Suprapubic skin (tissue), 4 donors: ENCODE data around the gene IL2RA. TPM values are rescaled to one million over a fixed set of nuclear protein-coding genes. Genes with fewer than 3 reads are reported as not detected.

ENCODE experiments used
- DNase-seq, 2 donors: peaks; one replicate each; pipeline ENCODE4 v3.0.0-alpha.2; 2019; ENCODE audit warnings: low spot score in 2 of 2
- H3K27ac ChIP-seq: fragments of 200-600 bp; sonication (generic); one replicate; pipeline ENCODE4 v1.5.1; 2019
- H3K27me3 ChIP-seq: fragments of 200-600 bp; sonication (generic); one replicate; pipeline ENCODE4 v1.5.1; 2019
- H3K36me3 ChIP-seq: fragments of 200-600 bp; sonication (generic); one replicate; pipeline ENCODE4 v1.5.1; 2019
- H3K4me1 ChIP-seq: fragments of 200-600 bp; sonication (generic); one replicate; pipeline ENCODE4 v1.5.1; 2019
- H3K4me3 ChIP-seq: fragments of 200-600 bp; sonication (generic); one replicate; pipeline ENCODE4 v1.5.1; 2019; ENCODE audit warnings: mild to moderate bottlenecking
- H3K9me3 ChIP-seq: fragments of 200-600 bp; sonication (generic); one replicate; pipeline ENCODE4 v1.5.1; 2019
- CTCF ChIP-seq, 2 donors: fragments of 200-600 bp in 1 of 2; fragments of 450-650 bp in 1 of 2; sonication (generic) in 1 of 2; IDR thresholded peaks; one replicate each; pipeline ENCODE4 v1.5.1; 2016 to 2019; ENCODE audit warnings: antibody characterized with exemption in 2 of 2, mild to moderate bottlenecking in 1 of 2, moderate library complexity in 1 of 2
- EP300 ChIP-seq: sonication (generic); formaldehyde crosslinking; IDR thresholded peaks from one replicate; pipeline ENCODE4 v1.6.1; 2017; ENCODE audit warnings: antibody characterized with exemption
- POLR2A ChIP-seq, 2 donors: fragments of 450-650 bp; IDR thresholded peaks; one replicate each; pipeline ENCODE4 v1.6.1; 2017; ENCODE audit warnings: antibody characterized with exemption in 2 of 2, mild to moderate bottlenecking in 2 of 2, moderate library complexity in 2 of 2
- POLR2AphosphoS5 ChIP-seq, 3 donors: sonication (generic); formaldehyde crosslinking; IDR thresholded peaks; one replicate each; pipeline ENCODE4 v1.6.1; 2017; ENCODE audit warnings: antibody characterized with exemption in 3 of 3
- WGBS: methylation state at CpG from one replicate; pipeline ENCODE4 v1.1.5; 2018; 5-methylcytosine and 5-hydroxymethylcytosine counted together
- total RNA-seq, 4 donors: library from RNA; depleted of rRNA; stranded (reverse); fragments of >200 nt; gene quantifications; one replicate each; pipeline ENCODE4 v1.1.0, GENCODE V29; 2016

Gene IL2RA
- total RNA-seq, 4 donors from 2014 or later: 0.21 to 0.70 TPM; not detected in 2

GRCh38 chr10:6054884-6055283 lies 7.3 kb downstream of the IL2RA start:
- no peaks in the 10 kb centered on the region for H3K27me3 ChIP-seq
- no peaks in the 10 kb centered on the region for H3K36me3 ChIP-seq
- no peak overlapping the region for H3K4me3 ChIP-seq
- DNase-seq: no peak
- TF ChIP-seq POLR2A (IDR thresholded peaks at IDR 0.05) (no peak), POLR2AphosphoS5 (IDR thresholded peaks at IDR 0.05) (no peak), EP300 (no peak), CTCF (IDR thresholded peaks at IDR 0.05) (no peak)
- no peaks in the 10 kb centered on the region for H3K9me3 ChIP-seq
- peaks cover 24% of the 10 kb centered on the region for H3K4me1 ChIP-seq
- WGBS: 93% methylated on average over 5 of the region's 5 CpGs
- H3K27ac ChIP-seq: no peak overlapping the region

- H3K27me3 ChIP-seq: no peaks in the 10 kb centered on the region
- peaks cover 24% of the 10 kb centered on the region for H3K4me1 ChIP-seq
- no peak overlapping the region for H3K4me3 ChIP-seq
- peak in 1 of 2 donors; percentile 78 for DNase-seq
- 68% methylated on average over 18 of the region's 18 CpGs for WGBS
- H3K27ac ChIP-seq: peak overlapping the region; percentile 11
- H3K36me3 ChIP-seq: no peaks in the 10 kb centered on the region
- no peaks in the 10 kb centered on the region for H3K9me3 ChIP-seq
- TF ChIP-seq CTCF (IDR thresholded peaks at IDR 0.05) (no peak), POLR2A (IDR thresholded peaks at IDR 0.05) (no peak)
Observed at GRCh38 chr10:6053816-6054631, 8.1 kb downstream of the IL2RA start.

GRCh38 chr10:6053303-6053702 lies 8.9 kb downstream of the IL2RA start:
- H3K27me3 ChIP-seq: no peaks in the 10 kb centered on the region
- H3K9me3 ChIP-seq: no peaks in the 10 kb centered on the region
- TF ChIP-seq POLR2A (IDR thresholded peaks at IDR 0.05): no peak
- no peak for DNase-seq
- peaks cover 24% of the 10 kb centered on the region for H3K4me1 ChIP-seq
- 74% methylated on average over 4 of the region's 4 CpGs for WGBS
- no peak overlapping the region for H3K4me3 ChIP-seq
- no peaks in the 10 kb centered on the region for H3K36me3 ChIP-seq
- no peak overlapping the region for H3K27ac ChIP-seq

- no peak overlapping the region for H3K27ac ChIP-seq
- no peaks in the 10 kb centered on the region for H3K27me3 ChIP-seq
- no peak for DNase-seq
- H3K9me3 ChIP-seq: no peaks in the 10 kb centered on the region
- TF ChIP-seq CTCF (IDR thresholded peaks at IDR 0.05) (no peak), POLR2A (IDR thresholded peaks at IDR 0.05) (no peak), POLR2AphosphoS5 (IDR thresholded peaks at IDR 0.05) (no peak)
- no peaks in the 10 kb centered on the region for H3K36me3 ChIP-seq
- 66% methylated on average over 17 of the region's 17 CpGs for WGBS
- H3K4me1 ChIP-seq: peaks cover 24% of the 10 kb centered on the region
- H3K4me3 ChIP-seq: no peak overlapping the region
Observed at GRCh38 chr10:6052247-6053221, 9.6 kb downstream of the IL2RA start.

- no peak for TF ChIP-seq POLR2A (IDR thresholded peaks at IDR 0.05)
- TF ChIP-seq POLR2AphosphoS5 (IDR thresholded peaks at IDR 0.05): no peak
- peak in 1 of 2 donors; percentile 7 for TF ChIP-seq CTCF (IDR thresholded peaks at IDR 0.05)
- Histone ChIP-seq H3K4me1 (peaks cover 20% of the 10 kb centered on the region), H3K4me3 (peak overlapping the region; percentile 39), H3K9me3 (no peaks in the 10 kb centered on the region), H3K36me3 (no peaks in the 10 kb centered on the region), H3K27me3 (no peaks in the 10 kb centered on the region), H3K27ac (peak overlapping the region; percentile 36)
- no peak for DNase-seq
- WGBS: 16% methylated on average over 18 of the region's 18 CpGs
Observed at GRCh38 chr10:6050801-6051445, 11.2 kb downstream of the IL2RA start.
